ENCODE results near the gene FIGNL1.

Gene FIGNL1

GRCh38 chr7:50472427-50472826, 22.3 kb upstream of the FIGNL1 start:
- H3K4me3 ChIP-seq (ENCODE audit: low read depth, low read length) = no peak overlapping the region
- TF ChIP-seq CTCF (IDR thresholded peaks at IDR 0.05; ENCODE audit: borderline replicate concordance, insufficient read depth, low read depth, low read length) = no peak

GRCh38 chr7:50471970-50472369, 21.8 kb upstream of the FIGNL1 start:
- no peak for TF ChIP-seq CTCF (IDR thresholded peaks at IDR 0.05; ENCODE audit: borderline replicate concordance, insufficient read depth, low read depth, low read length)
- no peak overlapping the region for H3K4me3 ChIP-seq (ENCODE audit: low read depth, low read length)

DNA sequence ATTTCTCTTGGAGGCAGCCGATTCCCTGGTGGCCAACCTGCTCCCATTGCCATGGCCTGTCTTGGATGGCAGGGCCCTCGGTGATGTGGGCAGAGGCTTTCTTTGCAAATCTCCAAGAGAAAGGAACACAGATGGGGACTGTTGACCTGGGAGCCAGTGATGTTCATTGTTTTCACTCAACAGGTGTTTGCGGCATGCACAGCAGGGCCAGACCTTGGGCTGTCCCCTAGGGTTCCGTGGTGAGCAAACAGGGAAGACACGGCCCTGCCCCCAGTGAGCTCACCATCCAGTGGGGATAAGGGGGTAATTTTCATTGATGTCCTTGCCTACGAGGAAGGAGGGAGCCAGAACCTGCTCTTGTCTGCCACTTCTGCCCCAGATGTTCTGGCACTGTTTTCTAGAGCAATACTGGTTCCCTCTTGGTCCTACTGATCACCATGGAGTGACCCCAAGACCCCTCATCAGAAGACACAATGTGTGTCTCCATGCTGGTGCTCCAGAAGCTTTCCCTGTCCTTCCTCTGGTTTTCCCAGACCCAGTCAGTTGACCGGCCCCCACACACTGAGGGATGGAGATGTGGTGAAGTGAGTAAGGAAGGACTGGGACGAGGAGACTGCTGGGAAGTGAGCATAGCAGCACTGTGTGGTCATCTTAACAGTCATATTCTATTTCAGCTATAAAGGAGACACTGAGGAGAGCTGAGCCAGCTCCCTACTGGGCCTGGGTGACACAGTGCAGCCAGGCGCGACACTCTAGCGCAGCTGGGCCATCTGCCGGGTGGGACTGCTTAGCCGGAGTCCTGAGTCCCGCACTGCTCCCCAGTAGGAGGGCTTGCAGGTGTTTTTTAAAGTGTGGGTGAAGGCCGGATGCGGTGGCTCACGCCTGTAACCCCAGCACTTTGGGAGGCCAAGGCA, 20.4 kb upstream of the FIGNL1 start:
- TF ChIP-seq CTCF (IDR thresholded peaks at IDR 0.05; ENCODE audit: borderline replicate concordance, insufficient read depth, low read depth, low read length) = no peak
- no peak overlapping the region for H3K4me3 ChIP-seq (ENCODE audit: low read depth, low read length)

GRCh38 chr7:50469181-50469580, 19.0 kb upstream of the FIGNL1 start:
- TF ChIP-seq CTCF (IDR thresholded peaks at IDR 0.05; ENCODE audit: borderline replicate concordance, insufficient read depth, low read depth, low read length) = no peak
- no peak overlapping the region for H3K4me3 ChIP-seq (ENCODE audit: low read depth, low read length)

GRCh38 chr7:50467817-50468610, 17.9 kb upstream of the FIGNL1 start:
- no peak overlapping the region for H3K4me3 ChIP-seq (ENCODE audit: low read depth, low read length)
- TF ChIP-seq CTCF (IDR thresholded peaks at IDR 0.05; ENCODE audit: borderline replicate concordance, insufficient read depth, low read depth, low read length) = peak; percentile 88

- H3K4me3 ChIP-seq (ENCODE audit: low read depth, low read length) = no peak overlapping the region
- no peak for TF ChIP-seq CTCF (IDR thresholded peaks at IDR 0.05; ENCODE audit: borderline replicate concordance, insufficient read depth, low read depth, low read length)
Measured at GRCh38 chr7:50466815-50467585, 16.9 kb upstream of the FIGNL1 start.

All from GM12875 (cell line).